Activated T-cell treated with anti-CD3 and anti-CD28 coated beads, Interleukin-2, amount 50 U/mL, for 24 hours (primary cell): ENCODE data around the gene CBX6.
"Not testable (repeated sequence)": the region's sequence is repeated elsewhere in the genome, so short reads cannot be mapped to it uniquely, and the experiment has no call there.

Experiments used
- DNase-seq: peaks from one replicate; pipeline ENCODE4 v3.0.0-alpha.2; 2020
- H3K27ac Mint-ChIP-seq: 2 replicates; pipeline ENCODE4 v1.8.0; 2020; ENCODE audit warnings: mild to moderate bottlenecking, mixed read lengths
- H3K27me3 Mint-ChIP-seq: 2 replicates; pipeline ENCODE4 v1.8.0; 2020; ENCODE audit warnings: mixed read lengths
- H3K36me3 Mint-ChIP-seq: 2 replicates; pipeline ENCODE4 v1.8.0; 2020; ENCODE audit warnings: low read depth, mixed read lengths
- H3K4me1 Mint-ChIP-seq: 2 replicates; pipeline ENCODE4 v1.8.0; 2020; ENCODE audit warnings: low read depth, mixed read lengths
- H3K4me3 Mint-ChIP-seq: 2 replicates; pipeline ENCODE4 v1.8.0; 2020; ENCODE audit warnings: mild to moderate bottlenecking, moderate library complexity, mixed read lengths
- H3K9me3 Mint-ChIP-seq: 2 replicates; pipeline ENCODE4 v1.8.0; 2020; ENCODE audit warnings: mixed read lengths

CBX6 gene

DNA sequence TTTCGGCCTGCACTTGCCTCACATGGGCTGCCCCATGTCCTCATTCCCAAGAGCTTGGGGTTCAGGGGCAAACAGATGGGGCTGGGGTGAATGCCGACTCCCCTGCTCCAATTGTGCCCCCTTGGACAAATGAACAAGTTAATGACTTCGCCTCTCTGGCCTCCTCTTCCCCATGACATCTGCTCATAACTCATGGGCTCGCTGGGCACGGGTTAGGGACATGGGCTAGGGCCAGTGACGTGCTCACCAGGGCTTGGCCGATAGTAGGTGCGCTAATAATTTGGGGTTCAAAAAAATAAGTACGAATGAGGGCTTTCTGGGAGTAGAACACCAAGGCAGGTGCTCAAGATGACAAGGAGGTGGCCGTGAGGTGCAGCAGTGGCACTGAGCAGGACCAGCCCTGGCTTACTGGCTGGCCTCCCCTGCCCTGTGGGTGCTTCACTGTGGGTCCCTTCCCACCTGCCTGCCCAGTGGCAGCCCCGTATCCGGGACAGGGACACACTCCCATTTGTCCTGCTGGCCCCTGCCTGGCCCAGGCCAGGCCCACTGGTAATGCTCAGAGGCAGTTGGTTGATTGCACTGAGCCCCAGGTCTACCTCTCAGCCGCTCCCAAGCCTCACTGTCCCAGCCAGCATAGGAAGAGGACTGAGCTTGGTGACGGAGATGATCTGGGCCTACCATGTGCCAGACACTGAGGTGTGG, 12.3 kb downstream of the CBX6 start:
- peaks cover 8% of the 10 kb centered on the region for H3K4me1 Mint-ChIP-seq
- no peak for DNase-seq
- no peaks in the 10 kb centered on the region for H3K9me3 Mint-ChIP-seq
- H3K36me3 Mint-ChIP-seq, result peaks cover 14% of the 10 kb centered on the region
- H3K27ac Mint-ChIP-seq, result peak overlapping the region; percentile 77
- H3K4me3 Mint-ChIP-seq, result no peak overlapping the region
- H3K27me3 Mint-ChIP-seq, result peaks cover 3% of the 10 kb centered on the region

- Mint-ChIP-seq H3K27me3 (peaks cover 5% of the 10 kb centered on the region), H3K4me1 (peaks cover 5% of the 10 kb centered on the region), H3K36me3 (peaks cover 7% of the 10 kb centered on the region), H3K27ac (peak overlapping the region; percentile 34), H3K9me3 (no peaks in the 10 kb centered on the region), H3K4me3 (no peak overlapping the region)
- no peak for DNase-seq
Measured at GRCh38 chr22:38858492-38858891, 13.5 kb downstream of the CBX6 start.

- not testable (repeated sequence) for H3K36me3 Mint-ChIP-seq, H3K9me3 Mint-ChIP-seq, H3K4me3 Mint-ChIP-seq, H3K27me3 Mint-ChIP-seq, DNase-seq, H3K4me1 Mint-ChIP-seq, H3K27ac Mint-ChIP-seq
Measured at GRCh38 chr22:38854476-38854875, 17.5 kb downstream of the CBX6 start.

GRCh38 chr22:38853883-38854282, 18.1 kb downstream of the CBX6 start:
- H3K36me3 Mint-ChIP-seq, H3K4me3 Mint-ChIP-seq, H3K27me3 Mint-ChIP-seq, DNase-seq, H3K4me1 Mint-ChIP-seq, H3K27ac Mint-ChIP-seq, H3K9me3 Mint-ChIP-seq: not testable (repeated sequence)

GRCh38 chr22:38853196-38853651, 18.8 kb downstream of the CBX6 start:
- no peaks in the 10 kb centered on the region for H3K4me1 Mint-ChIP-seq
- H3K4me3 Mint-ChIP-seq, result no peak overlapping the region
- no peaks in the 10 kb centered on the region for H3K36me3 Mint-ChIP-seq

DNA sequence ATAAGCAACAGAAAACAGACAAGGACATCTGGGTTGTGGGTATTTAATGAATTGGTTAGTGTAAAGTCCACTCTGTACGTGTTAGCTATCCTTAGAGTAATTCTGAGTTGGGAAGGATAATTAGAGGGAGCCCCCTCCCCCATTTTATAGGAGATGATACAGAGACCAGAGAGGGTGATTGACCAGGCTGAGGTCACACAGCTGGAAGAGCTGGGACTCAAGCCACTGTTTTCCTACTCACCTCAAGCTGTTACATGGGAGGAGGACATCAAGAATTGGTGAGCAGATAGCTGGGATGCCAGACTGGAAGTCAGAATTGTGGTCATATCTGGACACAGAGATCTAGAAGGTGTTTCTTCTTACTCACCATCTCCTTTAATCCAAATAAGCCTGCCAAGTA, 19.5 kb downstream of the CBX6 start:
- no peaks in the 10 kb centered on the region for H3K4me1 Mint-ChIP-seq
- H3K27me3 Mint-ChIP-seq, result peaks cover 5% of the 10 kb centered on the region
- H3K27ac Mint-ChIP-seq, result no peak overlapping the region
- no peaks in the 10 kb centered on the region for H3K36me3 Mint-ChIP-seq
- no peak for DNase-seq
- H3K4me3 Mint-ChIP-seq, result no peak overlapping the region
- H3K9me3 Mint-ChIP-seq, result no peaks in the 10 kb centered on the region

More at GRCh38 chr22:38853196-38853651, 18.8 kb downstream of the CBX6 start:
- Mint-ChIP-seq H3K27me3 (peaks cover 5% of the 10 kb centered on the region), H3K9me3 (no peaks in the 10 kb centered on the region), H3K27ac (no peak overlapping the region)
- DNase-seq, result no peak

GRCh38 chr22:38850941-38851849, 20.8 kb downstream of the CBX6 start:
- Mint-ChIP-seq H3K27me3 (peaks cover 3% of the 10 kb centered on the region), H3K27ac (no peak overlapping the region), H3K9me3 (no peaks in the 10 kb centered on the region), H3K4me1 (no peaks in the 10 kb centered on the region), H3K36me3 (no peaks in the 10 kb centered on the region), H3K4me3 (no peak overlapping the region)
- DNase-seq, result no peak

DNA sequence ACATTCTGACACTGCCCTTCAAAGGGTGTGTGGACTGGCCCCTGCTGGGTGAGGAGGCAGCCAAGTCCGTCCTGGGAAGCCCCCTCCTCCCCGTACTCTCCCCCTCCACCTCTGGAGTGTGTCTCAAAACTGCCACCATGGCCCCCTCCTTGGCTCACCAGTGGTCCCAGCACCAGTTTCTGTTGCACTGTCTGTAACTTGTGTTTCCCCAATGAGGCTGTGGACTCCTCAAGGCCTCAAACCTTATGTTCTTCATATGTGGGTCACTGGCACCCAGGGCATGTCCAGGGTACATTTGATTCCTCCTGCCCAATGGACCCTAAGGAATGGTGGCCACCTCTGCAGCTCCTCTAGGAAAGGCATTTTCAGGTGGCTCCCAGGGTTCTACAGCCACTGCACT, 21.6 kb downstream of the CBX6 start:
- Mint-ChIP-seq H3K4me3 (no peak overlapping the region), H3K9me3 (no peaks in the 10 kb centered on the region), H3K27ac (no peak overlapping the region), H3K4me1 (no peaks in the 10 kb centered on the region), H3K36me3 (no peaks in the 10 kb centered on the region), H3K27me3 (peaks cover 4% of the 10 kb centered on the region)
- no peak for DNase-seq

GRCh38 chr22:38849811-38850210, 22.2 kb downstream of the CBX6 start:
- H3K36me3 Mint-ChIP-seq, result no peaks in the 10 kb centered on the region
- no peak overlapping the region for H3K27ac Mint-ChIP-seq
- H3K4me1 Mint-ChIP-seq, result no peaks in the 10 kb centered on the region
- H3K27me3 Mint-ChIP-seq, result peaks cover 10% of the 10 kb centered on the region
- no peak for DNase-seq
- no peaks in the 10 kb centered on the region for H3K9me3 Mint-ChIP-seq
- H3K4me3 Mint-ChIP-seq, result no peak overlapping the region

DNA sequence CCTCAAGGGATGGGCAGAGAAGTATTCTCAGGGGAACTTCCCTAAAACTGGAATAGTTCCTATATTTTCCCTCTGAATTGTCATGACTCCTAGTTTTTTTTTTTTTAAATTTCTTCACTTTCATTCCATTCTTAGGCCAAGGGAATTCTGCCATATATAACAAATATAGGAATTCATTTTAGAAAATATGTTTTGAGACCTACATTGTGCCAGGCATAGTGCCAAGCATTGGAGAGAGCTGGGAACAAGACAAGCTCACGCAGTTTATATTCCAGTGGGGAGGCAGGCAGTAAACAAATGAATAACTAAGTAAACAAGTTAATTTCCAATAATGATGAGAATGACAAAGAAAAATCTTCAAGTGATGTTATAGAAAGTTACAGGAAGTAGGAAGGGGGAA, 25.6 kb downstream of the CBX6 start:
- Mint-ChIP-seq H3K27me3 (peaks cover 24% of the 10 kb centered on the region), H3K27ac (no peak overlapping the region), H3K36me3 (no peaks in the 10 kb centered on the region), H3K4me3 (no peak overlapping the region), H3K9me3 (no peaks in the 10 kb centered on the region), H3K4me1 (peaks cover 19% of the 10 kb centered on the region)
- no peak for DNase-seq

- Mint-ChIP-seq H3K4me1 (peaks cover 23% of the 10 kb centered on the region), H3K4me3 (no peak overlapping the region), H3K9me3 (no peaks in the 10 kb centered on the region), H3K27me3 (peaks cover 24% of the 10 kb centered on the region), H3K36me3 (no peaks in the 10 kb centered on the region), H3K27ac (no peak overlapping the region)
- DNase-seq, result no peak
Measured at GRCh38 chr22:38845004-38845740, 26.8 kb downstream of the CBX6 start.

DNA sequence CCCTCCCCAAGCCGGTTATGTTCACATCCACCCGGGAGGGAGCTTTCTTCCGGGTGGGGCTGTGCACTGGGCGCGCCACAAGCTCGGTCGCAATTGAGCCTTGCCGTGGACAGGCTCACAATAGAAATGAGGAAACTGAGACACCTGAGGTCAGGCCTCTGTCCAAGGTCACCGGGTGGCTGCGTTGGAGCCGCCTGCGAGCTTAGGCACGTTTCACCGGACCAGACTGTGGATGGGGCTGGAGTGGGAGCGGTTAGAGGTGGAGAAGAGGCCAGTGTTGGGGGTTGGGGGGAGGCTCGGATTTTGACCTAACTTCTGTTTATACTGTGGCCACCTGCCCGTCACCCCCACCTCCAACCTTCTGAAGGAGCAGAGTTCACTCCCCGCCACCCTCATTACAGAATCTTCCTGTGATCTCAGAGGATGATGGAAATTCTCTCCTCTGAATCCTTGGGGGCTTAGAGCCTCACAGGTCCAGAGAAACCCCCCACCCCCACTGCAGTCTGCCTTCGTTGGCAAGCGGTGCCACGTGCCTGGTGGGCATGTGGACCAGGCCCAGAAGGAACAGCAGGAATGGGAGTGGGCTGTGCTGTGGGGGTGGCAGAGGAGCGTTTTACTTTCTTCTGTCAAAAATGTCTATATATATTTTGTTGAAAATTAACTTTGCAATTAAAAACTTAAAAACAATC, 27.6 kb downstream of the CBX6 start:
- Mint-ChIP-seq H3K4me3 (peak overlapping the region; percentile 48), H3K27me3 (peaks cover 24% of the 10 kb centered on the region), H3K4me1 (peaks cover 23% of the 10 kb centered on the region), H3K9me3 (no peaks in the 10 kb centered on the region), H3K27ac (no peak overlapping the region), H3K36me3 (no peaks in the 10 kb centered on the region)
- DNase-seq, result no peak

DNA sequence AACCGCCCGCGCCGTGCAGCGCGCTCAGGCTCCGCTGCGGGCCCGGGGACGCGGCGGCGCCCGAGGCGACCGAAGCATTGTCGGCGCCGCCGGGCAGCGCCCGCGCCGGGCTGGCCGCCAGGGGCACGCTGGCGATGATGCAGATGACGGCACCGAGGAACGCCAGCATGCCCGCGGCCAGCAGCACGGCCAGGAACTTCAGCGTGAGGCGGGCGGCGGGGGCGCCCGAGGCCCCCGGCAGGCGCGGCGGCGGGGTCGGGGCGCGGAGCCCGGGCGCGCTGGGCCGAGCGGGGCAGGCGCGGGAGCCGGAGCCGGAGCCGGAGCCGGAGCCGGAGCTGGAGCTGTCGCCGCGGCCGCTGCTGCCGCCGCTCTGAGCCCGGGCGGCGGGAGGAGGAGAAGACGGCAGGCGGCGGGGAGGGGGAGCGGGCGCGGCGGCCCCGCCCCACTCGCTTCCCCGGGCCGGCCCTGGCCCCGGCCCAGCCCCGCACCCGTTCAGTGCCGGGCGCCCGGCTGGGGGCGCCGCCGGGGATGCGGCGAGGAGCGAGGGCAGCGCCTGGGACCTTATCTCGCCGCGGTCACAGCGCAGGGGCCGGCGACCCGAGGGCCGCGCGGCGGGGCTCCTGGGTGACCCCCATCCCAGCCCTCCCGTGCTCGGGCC, 28.2 kb downstream of the CBX6 start, which contains the start of gene NPTXR:
TSS of gene NPTXR (minus strand) at position 372 of the 658 bp plus-strand sequence.
- Mint-ChIP-seq H3K27ac (no peak within 1 kb of the TSS), H3K4me3 (peak within 1 kb of the TSS; percentile 76), H3K4me1 (peaks cover 23% of the 10 kb centered on the region), H3K27me3 (peaks cover 24% of the 10 kb centered on the region), H3K9me3 (no peaks in the 10 kb centered on the region), H3K36me3 (no peaks in the 10 kb centered on the region)
- DNase-seq, result peak; percentile 71
